NCI-H345 (cell line): ENCODE data around the gene PGAM1.
"Not testable (repeated sequence)": the region's sequence is repeated elsewhere in the genome, so short reads cannot be mapped to it uniquely, and the experiment has no call there.

Experiments
- DNase-seq: peaks from one replicate; lab custom pipeline; 2025; lab: John Stamatoyannopoulos, UW

PGAM1 gene

DNA sequence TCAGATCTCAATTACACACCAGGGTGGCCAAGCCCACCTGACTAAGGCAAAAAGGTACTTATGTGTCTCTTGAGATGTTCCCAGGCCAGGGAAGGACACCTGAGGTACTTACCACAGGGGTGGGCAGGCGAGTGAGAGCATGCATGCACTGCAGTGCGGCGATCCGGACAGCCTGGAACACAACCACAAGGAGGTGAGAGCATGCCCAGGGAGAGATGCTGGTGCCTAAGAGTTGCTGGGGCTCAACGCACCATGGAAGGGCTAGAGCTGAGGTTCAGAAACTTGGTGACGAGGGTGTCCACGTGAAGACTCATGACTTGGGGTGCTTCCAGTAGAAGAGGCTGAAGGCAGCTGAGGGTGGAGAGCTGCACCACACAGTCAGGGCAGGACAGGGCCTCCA is 33.1 kb downstream of the PGAM1 start:
- no peak for DNase-seq

DNA sequence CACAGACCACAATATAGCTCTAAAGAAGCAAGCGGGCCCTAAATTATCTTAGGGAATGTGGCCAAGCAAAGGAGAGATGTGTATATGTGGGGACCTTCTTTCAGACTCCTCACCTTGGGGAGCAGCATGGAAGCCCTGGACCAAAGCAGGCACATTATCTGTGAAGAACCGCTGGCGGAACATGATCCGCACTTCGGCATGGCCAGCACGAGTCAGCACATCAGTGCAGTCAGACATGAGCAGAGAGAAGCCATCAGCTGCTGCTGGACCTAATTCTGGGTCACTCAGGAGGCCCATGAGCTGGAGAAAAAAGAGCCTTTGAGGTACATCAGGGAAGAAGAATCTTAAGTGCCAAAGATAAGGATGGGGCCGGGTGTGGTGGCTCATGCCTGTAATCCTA is 33.9 kb downstream of the PGAM1 start:
- no peak for DNase-seq

GRCh38 chr10:97462309-97462708 is 36.3 kb downstream of the PGAM1 start:
- no peak for DNase-seq

- peak; percentile 23 for DNase-seq
Measured at GRCh38 chr10:97463363-97464132, 37.6 kb downstream of the PGAM1 start.

DNA sequence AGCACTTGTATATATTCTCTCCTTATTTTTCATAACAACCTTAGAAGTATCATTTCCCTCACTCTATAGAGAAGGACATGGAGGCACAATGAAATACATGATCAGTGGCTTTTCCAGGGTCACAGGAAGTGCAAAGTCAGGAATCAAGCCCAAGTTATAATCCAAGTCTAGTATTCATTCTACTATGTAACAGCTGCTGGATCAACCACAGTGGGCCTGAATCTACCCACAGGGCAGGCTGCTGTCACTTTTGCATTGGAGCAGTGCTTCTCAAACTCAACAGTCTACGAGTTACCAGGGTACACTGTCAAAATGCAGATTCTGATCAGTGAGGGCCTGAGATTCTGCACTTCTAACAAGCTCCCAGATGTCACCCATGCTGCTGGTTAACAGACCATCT is 38.2 kb downstream of the PGAM1 start:
- no peak for DNase-seq

GRCh38 chr10:97465982-97466381 is 40.0 kb downstream of the PGAM1 start:
- DNase-seq: no peak

- DNase-seq: no peak
Measured at GRCh38 chr10:97466755-97467154, 40.8 kb downstream of the PGAM1 start.

GRCh38 chr10:97468162-97468561 is 42.2 kb downstream of the PGAM1 start:
- no peak for DNase-seq

DNA sequence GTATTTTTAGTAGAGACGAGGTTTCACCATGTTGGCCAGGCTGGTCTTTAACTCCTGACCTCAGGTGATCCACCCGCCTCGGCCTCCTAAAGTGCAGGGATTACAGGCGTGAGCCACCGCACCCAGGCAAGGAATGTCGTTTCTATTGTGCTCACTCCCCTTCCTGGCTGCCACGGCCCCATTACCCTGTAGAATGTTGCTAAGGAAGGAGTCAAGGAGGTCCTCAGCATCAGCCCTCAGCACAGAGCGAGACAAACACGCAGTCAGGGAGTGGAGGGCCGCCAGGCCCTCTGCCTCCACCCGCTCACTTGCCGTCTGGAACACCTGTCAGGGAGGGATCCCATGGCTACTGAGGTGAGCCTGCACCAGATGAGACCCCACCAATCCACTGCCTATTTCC is 42.8 kb downstream of the PGAM1 start:
- DNase-seq: not testable (repeated sequence)

GRCh38 chr10:97474918-97475317 is 48.9 kb downstream of the PGAM1 start:
- DNase-seq: no peak

DNA sequence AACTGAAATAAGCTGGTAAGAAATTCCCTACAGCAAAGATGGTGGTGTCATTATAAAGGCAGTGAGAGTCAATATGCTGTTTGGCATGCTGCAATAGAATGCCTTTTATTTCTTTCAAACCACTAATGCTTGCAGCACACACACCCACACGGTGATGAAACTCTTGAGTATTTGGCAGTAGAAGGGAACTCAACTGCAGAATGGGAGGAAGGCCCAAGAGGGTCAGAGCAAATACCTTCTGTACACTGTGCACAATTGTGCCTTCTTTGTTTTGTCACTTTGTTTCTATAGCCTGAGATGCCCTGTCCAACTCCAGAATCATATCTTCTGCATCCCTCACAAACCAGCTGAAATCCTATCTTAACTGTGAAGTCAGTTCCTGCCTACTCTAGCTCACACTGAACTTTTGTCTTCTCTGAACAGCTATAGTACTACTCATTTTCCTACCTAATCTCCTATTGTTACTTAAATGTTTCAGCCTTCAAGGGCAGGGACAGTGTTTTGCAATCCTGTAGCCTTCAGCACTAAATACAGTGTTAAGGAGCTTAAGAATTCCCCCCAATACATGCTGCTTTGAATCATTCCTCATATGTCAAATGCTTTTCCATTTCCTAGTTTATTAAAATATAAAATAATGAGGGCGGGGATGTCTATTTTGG is 50.1 kb downstream of the PGAM1 start:
- no peak for DNase-seq

GRCh38 chr10:97479410-97479809 is 53.4 kb downstream of the PGAM1 start:
- not testable (repeated sequence) for DNase-seq

DNA sequence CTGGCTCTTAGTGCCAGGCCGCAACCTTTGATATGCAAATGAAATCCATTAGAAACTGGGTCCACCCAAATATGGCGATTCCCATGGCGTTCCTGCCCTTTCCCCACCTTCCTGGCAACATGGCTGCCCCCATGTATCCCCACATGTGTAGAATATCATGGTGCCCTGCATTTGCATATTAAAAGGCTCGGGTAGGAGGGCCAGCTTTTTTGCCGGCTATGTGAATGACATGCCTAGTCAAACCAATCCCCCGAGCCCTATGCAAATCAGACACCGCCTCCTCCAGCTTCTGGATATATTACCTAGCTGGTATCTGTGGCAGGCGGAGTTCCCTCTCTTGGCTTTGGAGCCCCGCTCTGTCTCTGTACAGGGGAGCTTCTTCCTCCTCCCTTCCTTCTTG is 53.9 kb downstream of the PGAM1 start:
- no peak for DNase-seq

DNA sequence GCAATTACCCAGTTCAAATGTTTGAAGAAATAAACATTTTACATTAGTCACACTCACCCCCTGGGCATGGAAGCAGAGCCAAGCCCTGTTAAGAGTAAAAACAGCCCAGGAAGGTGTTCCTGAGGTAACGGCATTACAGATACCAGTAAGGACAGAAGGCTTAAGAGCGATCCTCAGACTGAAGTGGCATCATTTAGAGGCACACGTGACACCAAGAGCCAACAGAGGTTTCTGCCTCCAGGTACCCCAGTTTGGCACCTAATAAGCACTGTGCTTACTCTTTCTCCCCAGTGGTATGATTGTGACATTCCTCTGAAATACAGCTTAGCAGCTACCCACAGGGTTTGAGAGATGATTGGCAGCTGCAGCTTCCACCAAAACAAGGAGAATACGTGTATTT is 55.1 kb downstream of the PGAM1 start:
- no peak for DNase-seq

- DNase-seq: no peak
Measured at GRCh38 chr10:97482381-97482780, 56.4 kb downstream of the PGAM1 start.
